WTC11 (cell line): ENCODE data around the gene ELMO1. TPM values are rescaled to one million over a fixed set of nuclear protein-coding genes. Genes with fewer than 3 reads are reported as not detected.

Experiments
- ATAC-seq: fragments of 200-7000 bp; cut with Tn5 transposase; 2 replicates; pipeline ENCODE4 v1.10.0; 2021; ENCODE audit warnings: mild to moderate bottlenecking, moderate library complexity
- CTCF ChIA-PET: fragments of 300-600 bp; sonication (Branson Sonifier 250); formaldehyde crosslinking; loops from one replicate; lab custom pipeline; 2021; ENCODE audit warnings: antibody characterized with exemption; lab: Charles Lee
- POLR2A ChIA-PET: fragments of 350-600 bp; sonication (Branson Sonifier 250); formaldehyde crosslinking; loops from one replicate; lab custom pipeline; 2021; ENCODE audit warnings: antibody characterized with exemption; lab: Charles Lee
- DNase-seq: peaks from one replicate; pipeline ENCODE4 v3.0.0; 2021; ENCODE audit warnings: low spot score
- H3K27ac Mint-ChIP-seq: 2 replicates; pipeline ENCODE4 v1.8.0; 2021; ENCODE audit warnings: mixed read lengths
- H3K27me3 Mint-ChIP-seq: 2 replicates; pipeline ENCODE4 v1.8.0; 2021; ENCODE audit warnings: low read depth, mild to moderate bottlenecking, moderate library complexity, mixed read lengths
- H3K36me3 Mint-ChIP-seq: 2 replicates; pipeline ENCODE4 v1.8.0; 2021; ENCODE audit warnings: mixed read lengths
- H3K4me1 Mint-ChIP-seq: 2 replicates; pipeline ENCODE4 v1.8.0; 2022; ENCODE audit warnings: mixed read lengths
- H3K4me3 Mint-ChIP-seq: 2 replicates; pipeline ENCODE4 v1.8.0; 2021; ENCODE audit warnings: mild to moderate bottlenecking, moderate library complexity, mixed read lengths
- H3K9me3 Mint-ChIP-seq: 2 replicates; pipeline ENCODE4 v1.8.0; 2021; ENCODE audit warnings: mixed read lengths
- ATF1 ChIP-seq: sonication (generic); formaldehyde crosslinking; IDR thresholded peaks from 2 replicates; pipeline ENCODE4 v1.8.1; 2023; ENCODE audit warnings: mild to moderate bottlenecking, moderate library complexity, missing genetic modification reagents
- ESRRA ChIP-seq: sonication (generic); formaldehyde crosslinking; IDR thresholded peaks from 2 replicates; pipeline ENCODE4 v1.8.1; 2022; ENCODE audit warnings: mild to moderate bottlenecking, missing genetic modification reagents, borderline replicate concordance
- FOXJ3 ChIP-seq: sonication (generic); formaldehyde crosslinking; IDR thresholded peaks from 2 replicates; pipeline ENCODE4 v1.9.0; 2021; ENCODE audit warnings: missing genetic modification reagents, mild to moderate bottlenecking, borderline replicate concordance
- GRHL2 ChIP-seq: fragments of 250-450 bp; sonication (Bioruptor Pico); IDR thresholded peaks from 2 replicates; pipeline ENCODE4 v1.8.0; 2022; ENCODE audit warnings: mild to moderate bottlenecking, moderate library complexity; ENCODE audit not compliant: insufficient replicate concordance, severe bottlenecking
- HMGA2 ChIP-seq: fragments of 250-450 bp; sonication (Bioruptor Pico); IDR thresholded peaks from 2 replicates; pipeline ENCODE4 v1.4.0; 2021; ENCODE audit warnings: mild to moderate bottlenecking, moderate library complexity
- IRF2 ChIP-seq: sonication (generic); formaldehyde crosslinking; IDR thresholded peaks from 2 replicates; pipeline ENCODE4 v1.8.0; 2022; ENCODE audit warnings: low read depth, missing genetic modification reagents, borderline replicate concordance
- MXD4 ChIP-seq: fragments of 250-450 bp; sonication (Bioruptor Pico); IDR thresholded peaks from 2 replicates; pipeline ENCODE4 v1.8.0; 2021; ENCODE audit warnings: mild to moderate bottlenecking, moderate library complexity, borderline replicate concordance
- NR1H2 ChIP-seq: sonication (generic); formaldehyde crosslinking; IDR thresholded peaks from 2 replicates; pipeline ENCODE4 v1.9.0; 2021; ENCODE audit warnings: mild to moderate bottlenecking, moderate library complexity, missing genetic modification reagents
- ZNF121 ChIP-seq: sonication (generic); formaldehyde crosslinking; IDR thresholded peaks from 2 replicates; pipeline ENCODE4 v1.8.0; 2023; ENCODE audit warnings: missing genetic modification reagents
- ZNF219 ChIP-seq: sonication (generic); formaldehyde crosslinking; IDR thresholded peaks from 2 replicates; pipeline ENCODE4 v1.8.0; 2023; ENCODE audit warnings: missing genetic modification reagents, mild to moderate bottlenecking, borderline replicate concordance
- total RNA-seq: library from RNA; stranded (reverse); gene quantifications from 3 replicates; pipeline ENCODE4 v1.2.3, GENCODE V29; 2021
- TF ChIP-seq, protein P1 (sequence below): sonication (generic); formaldehyde crosslinking; IDR thresholded peaks from 2 replicates; pipeline ENCODE4 v1.8.0; 2022; ENCODE audit warnings: mild to moderate bottlenecking, missing genetic modification reagents
- TF ChIP-seq, protein P2 (sequence below): fragments of 250-450 bp; sonication (Bioruptor Pico); IDR thresholded peaks from 2 replicates; pipeline ENCODE4 v1.9.0; 2021; ENCODE audit warnings: mild to moderate bottlenecking
- TF ChIP-seq, protein P3 (sequence below): fragments of 250-450 bp; sonication (Bioruptor Pico); IDR thresholded peaks from 2 replicates; pipeline ENCODE4 v1.9.0; 2021; ENCODE audit warnings: mild to moderate bottlenecking, borderline replicate concordance
- TF ChIP-seq, protein P4 (sequence below): sonication (generic); formaldehyde crosslinking; IDR thresholded peaks from 2 replicates; pipeline ENCODE4 v1.8.0; 2022; ENCODE audit warnings: mild to moderate bottlenecking, missing genetic modification reagents
- TF ChIP-seq, protein P5 (sequence below): sonication (generic); formaldehyde crosslinking; IDR thresholded peaks from 2 replicates; pipeline ENCODE4 v1.8.1; 2022; ENCODE audit warnings: mild to moderate bottlenecking, moderate library complexity, missing genetic modification reagents

Gene ELMO1
- total RNA-seq, 1 experiment from 2014 or later = 19.4 TPM

DNA sequence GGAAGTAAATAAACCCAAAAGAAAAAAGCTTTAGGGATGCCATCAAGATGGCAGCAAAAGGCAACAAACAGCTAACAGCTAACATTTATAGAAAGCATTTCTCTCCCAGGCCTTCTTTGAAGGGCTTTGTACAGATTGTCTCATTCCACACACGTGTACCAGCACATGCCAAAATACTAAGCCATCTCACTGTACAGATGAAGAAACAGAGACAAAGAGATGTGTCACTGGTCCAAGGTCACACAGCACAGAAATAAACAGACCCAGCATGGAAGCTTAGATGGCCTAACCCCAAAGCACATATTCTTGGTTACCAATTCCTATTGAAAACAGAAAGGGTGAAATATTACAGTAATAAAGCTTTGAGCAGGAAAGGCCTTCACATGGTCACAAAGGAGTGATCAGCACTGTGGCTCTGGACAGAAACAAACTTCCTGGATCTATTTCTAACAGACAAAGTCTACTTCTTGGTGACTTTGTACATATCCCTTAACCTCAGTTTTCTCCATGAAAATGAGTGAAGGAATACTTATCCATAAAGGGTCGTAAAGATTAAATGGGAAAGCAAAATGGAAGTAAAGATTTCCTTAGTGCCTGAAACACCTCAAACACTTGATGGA lies 346.0 kb downstream of the ELMO1 start:
- Mint-ChIP-seq H3K27ac (no peak overlapping the region), H3K4me1 (peaks cover 25% of the 10 kb centered on the region), H3K36me3 (no peaks in the 10 kb centered on the region), H3K4me3 (no peak overlapping the region), H3K9me3 (0 out of 2 replicates have a peak, but pooled peaks cover 4% of the 10 kb centered on the region), H3K27me3 (no peaks in the 10 kb centered on the region)
- TF ChIP-seq FOXJ3 (CRISPR knock-in tag) (no peak), ATF1 (CRISPR knock-in tag) (no peak), IRF2 (CRISPR knock-in tag) (no peak), MXD4 (CRISPR knock-in tag) (no peak), ZNF219 (no peak), NR1H2 (CRISPR knock-in tag) (no peak), ZNF121 (CRISPR knock-in tag) (no peak), HMGA2 (no peak), ESRRA (CRISPR knock-in tag) (no peak), GRHL2 (CRISPR knock-in tag) (no peak)
- TF ChIP-seq, protein P1, sequence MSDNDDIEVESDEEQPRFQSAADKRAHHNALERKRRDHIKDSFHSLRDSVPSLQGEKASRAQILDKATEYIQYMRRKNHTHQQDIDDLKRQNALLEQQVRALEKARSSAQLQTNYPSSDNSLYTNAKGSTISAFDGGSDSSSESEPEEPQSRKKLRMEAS = no peak
- TF ChIP-seq, protein P2, sequence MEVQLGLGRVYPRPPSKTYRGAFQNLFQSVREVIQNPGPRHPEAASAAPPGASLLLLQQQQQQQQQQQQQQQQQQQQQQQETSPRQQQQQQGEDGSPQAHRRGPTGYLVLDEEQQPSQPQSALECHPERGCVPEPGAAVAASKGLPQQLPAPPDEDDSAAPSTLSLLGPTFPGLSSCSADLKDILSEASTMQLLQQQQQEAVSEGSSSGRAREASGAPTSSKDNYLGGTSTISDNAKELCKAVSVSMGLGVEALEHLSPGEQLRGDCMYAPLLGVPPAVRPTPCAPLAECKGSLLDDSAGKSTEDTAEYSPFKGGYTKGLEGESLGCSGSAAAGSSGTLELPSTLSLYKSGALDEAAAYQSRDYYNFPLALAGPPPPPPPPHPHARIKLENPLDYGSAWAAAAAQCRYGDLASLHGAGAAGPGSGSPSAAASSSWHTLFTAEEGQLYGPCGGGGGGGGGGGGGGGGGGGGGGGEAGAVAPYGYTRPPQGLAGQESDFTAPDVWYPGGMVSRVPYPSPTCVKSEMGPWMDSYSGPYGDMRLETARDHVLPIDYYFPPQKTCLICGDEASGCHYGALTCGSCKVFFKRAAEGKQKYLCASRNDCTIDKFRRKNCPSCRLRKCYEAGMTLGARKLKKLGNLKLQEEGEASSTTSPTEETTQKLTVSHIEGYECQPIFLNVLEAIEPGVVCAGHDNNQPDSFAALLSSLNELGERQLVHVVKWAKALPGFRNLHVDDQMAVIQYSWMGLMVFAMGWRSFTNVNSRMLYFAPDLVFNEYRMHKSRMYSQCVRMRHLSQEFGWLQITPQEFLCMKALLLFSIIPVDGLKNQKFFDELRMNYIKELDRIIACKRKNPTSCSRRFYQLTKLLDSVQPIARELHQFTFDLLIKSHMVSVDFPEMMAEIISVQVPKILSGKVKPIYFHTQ (CRISPR knock-in tag) = no peak
- TF ChIP-seq, protein P3, sequence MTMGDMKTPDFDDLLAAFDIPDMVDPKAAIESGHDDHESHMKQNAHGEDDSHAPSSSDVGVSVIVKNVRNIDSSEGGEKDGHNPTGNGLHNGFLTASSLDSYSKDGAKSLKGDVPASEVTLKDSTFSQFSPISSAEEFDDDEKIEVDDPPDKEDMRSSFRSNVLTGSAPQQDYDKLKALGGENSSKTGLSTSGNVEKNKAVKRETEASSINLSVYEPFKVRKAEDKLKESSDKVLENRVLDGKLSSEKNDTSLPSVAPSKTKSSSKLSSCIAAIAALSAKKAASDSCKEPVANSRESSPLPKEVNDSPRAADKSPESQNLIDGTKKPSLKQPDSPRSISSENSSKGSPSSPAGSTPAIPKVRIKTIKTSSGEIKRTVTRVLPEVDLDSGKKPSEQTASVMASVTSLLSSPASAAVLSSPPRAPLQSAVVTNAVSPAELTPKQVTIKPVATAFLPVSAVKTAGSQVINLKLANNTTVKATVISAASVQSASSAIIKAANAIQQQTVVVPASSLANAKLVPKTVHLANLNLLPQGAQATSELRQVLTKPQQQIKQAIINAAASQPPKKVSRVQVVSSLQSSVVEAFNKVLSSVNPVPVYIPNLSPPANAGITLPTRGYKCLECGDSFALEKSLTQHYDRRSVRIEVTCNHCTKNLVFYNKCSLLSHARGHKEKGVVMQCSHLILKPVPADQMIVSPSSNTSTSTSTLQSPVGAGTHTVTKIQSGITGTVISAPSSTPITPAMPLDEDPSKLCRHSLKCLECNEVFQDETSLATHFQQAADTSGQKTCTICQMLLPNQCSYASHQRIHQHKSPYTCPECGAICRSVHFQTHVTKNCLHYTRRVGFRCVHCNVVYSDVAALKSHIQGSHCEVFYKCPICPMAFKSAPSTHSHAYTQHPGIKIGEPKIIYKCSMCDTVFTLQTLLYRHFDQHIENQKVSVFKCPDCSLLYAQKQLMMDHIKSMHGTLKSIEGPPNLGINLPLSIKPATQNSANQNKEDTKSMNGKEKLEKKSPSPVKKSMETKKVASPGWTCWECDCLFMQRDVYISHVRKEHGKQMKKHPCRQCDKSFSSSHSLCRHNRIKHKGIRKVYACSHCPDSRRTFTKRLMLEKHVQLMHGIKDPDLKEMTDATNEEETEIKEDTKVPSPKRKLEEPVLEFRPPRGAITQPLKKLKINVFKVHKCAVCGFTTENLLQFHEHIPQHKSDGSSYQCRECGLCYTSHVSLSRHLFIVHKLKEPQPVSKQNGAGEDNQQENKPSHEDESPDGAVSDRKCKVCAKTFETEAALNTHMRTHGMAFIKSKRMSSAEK = no peak
- TF ChIP-seq, protein P4, sequence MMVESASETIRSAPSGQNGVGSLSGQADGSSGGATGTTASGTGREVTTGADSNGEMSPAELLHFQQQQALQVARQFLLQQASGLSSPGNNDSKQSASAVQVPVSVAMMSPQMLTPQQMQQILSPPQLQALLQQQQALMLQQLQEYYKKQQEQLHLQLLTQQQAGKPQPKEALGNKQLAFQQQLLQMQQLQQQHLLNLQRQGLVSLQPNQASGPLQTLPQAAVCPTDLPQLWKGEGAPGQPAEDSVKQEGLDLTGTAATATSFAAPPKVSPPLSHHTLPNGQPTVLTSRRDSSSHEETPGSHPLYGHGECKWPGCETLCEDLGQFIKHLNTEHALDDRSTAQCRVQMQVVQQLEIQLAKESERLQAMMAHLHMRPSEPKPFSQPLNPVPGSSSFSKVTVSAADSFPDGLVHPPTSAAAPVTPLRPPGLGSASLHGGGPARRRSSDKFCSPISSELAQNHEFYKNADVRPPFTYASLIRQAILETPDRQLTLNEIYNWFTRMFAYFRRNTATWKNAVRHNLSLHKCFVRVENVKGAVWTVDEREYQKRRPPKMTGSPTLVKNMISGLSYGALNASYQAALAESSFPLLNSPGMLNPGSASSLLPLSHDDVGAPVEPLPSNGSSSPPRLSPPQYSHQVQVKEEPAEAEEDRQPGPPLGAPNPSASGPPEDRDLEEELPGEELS (CRISPR knock-in tag) = no peak
- TF ChIP-seq, protein P5, sequence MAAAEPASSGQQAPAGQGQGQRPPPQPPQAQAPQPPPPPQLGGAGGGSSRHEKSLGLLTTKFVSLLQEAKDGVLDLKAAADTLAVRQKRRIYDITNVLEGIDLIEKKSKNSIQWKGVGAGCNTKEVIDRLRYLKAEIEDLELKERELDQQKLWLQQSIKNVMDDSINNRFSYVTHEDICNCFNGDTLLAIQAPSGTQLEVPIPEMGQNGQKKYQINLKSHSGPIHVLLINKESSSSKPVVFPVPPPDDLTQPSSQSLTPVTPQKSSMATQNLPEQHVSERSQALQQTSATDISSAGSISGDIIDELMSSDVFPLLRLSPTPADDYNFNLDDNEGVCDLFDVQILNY = no peak
- POLR2A ChIA-PET = no interaction called here
- DNase-seq = no peak
- ATAC-seq = no peak
- CTCF ChIA-PET = no interaction called here
